Panc1 (cell line): ENCODE data around the gene HSDL1.

Experiments used
- CTCF ChIP-seq: fragments of 450-650 bp; IDR thresholded peaks from 2 replicates; pipeline ENCODE4 v1.5.1; 2017; ENCODE audit warnings: mild to moderate bottlenecking
- POLR2AphosphoS5 ChIP-seq: IDR thresholded peaks from 2 replicates; pipeline ENCODE4 v1.6.1; 2012; ENCODE audit warnings: mild to moderate bottlenecking, low read depth, low read length, moderate library complexity
- SIN3A ChIP-seq: IDR thresholded peaks from 2 replicates; pipeline ENCODE4 v1.6.1; 2012; ENCODE audit warnings: low read depth, mild to moderate bottlenecking, low read length, moderate library complexity, borderline replicate concordance; ENCODE audit not compliant: insufficient read depth
- TF ChIP-seq, protein P1 (sequence below), 2 experiments: IDR thresholded peaks; 2 replicates each; pipeline ENCODE4 v1.6.1; 2011 to 2012; ENCODE audit warnings: low read depth in 2 of 2, control low read depth in 1 of 2, low read length in 1 of 2, mild to moderate bottlenecking in 1 of 2, moderate library complexity in 1 of 2; ENCODE audit not compliant: insufficient read depth in 1 of 2

DNA sequence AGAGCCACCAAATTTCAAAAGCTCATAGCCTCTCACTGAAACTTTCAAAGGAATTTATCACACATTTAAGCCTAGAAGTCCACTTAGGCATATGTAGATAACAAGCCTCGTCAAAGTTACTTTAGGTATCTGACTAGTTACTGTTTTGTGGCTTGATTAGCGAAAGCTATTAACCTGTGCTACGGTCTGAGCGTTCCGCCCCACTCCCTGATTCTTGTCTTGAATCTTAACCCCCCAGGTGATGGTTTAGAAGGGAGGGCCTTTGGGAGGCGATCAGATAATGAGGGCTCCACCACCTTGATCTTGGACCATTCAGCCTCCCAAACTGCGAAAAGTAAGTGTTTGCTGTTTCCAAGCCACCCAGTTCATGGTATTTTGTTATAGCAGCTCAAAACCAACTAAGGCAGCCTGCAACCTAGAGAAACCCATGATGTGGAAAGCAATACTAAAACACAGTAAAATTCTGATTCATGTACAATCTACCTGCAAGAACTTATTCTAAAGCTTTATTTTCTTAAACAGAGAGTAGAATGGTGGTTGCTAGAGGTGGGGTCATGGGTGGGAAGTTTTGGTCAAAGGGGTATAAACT, 7.1 kb downstream of the HSDL1 start:
- no peak for TF ChIP-seq CTCF
- TF ChIP-seq, protein P1, sequence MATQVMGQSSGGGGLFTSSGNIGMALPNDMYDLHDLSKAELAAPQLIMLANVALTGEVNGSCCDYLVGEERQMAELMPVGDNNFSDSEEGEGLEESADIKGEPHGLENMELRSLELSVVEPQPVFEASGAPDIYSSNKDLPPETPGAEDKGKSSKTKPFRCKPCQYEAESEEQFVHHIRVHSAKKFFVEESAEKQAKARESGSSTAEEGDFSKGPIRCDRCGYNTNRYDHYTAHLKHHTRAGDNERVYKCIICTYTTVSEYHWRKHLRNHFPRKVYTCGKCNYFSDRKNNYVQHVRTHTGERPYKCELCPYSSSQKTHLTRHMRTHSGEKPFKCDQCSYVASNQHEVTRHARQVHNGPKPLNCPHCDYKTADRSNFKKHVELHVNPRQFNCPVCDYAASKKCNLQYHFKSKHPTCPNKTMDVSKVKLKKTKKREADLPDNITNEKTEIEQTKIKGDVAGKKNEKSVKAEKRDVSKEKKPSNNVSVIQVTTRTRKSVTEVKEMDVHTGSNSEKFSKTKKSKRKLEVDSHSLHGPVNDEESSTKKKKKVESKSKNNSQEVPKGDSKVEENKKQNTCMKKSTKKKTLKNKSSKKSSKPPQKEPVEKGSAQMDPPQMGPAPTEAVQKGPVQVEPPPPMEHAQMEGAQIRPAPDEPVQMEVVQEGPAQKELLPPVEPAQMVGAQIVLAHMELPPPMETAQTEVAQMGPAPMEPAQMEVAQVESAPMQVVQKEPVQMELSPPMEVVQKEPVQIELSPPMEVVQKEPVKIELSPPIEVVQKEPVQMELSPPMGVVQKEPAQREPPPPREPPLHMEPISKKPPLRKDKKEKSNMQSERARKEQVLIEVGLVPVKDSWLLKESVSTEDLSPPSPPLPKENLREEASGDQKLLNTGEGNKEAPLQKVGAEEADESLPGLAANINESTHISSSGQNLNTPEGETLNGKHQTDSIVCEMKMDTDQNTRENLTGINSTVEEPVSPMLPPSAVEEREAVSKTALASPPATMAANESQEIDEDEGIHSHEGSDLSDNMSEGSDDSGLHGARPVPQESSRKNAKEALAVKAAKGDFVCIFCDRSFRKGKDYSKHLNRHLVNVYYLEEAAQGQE (IDR thresholded peaks at IDR 0.05; ENCODE audit: insufficient read depth in 1 of 2, low read depth in 2 of 2, low read length in 1 of 2) = no peak
- no peak for TF ChIP-seq POLR2AphosphoS5
- TF ChIP-seq SIN3A = no peak
